T-cell (primary cell): Measurements from ENCODE around the gene PPP1R1C. TPM values are rescaled to one million over a fixed set of nuclear protein-coding genes. Genes with fewer than 3 reads are reported as not detected.

Experiments used
- ATAC-seq, 4 experiments: fragments of 200-7000 bp in 3 of 4; fragments of 150-1000 bp in 1 of 4; cut with Tn5 transposase; replicated peaks in 1 of 4; 1 replicate in 3 of 4; 2 replicates in 1 of 4; pipeline ENCODE4 v1.10.0; 2021; ENCODE audit warnings: moderate library complexity in 3 of 4, mild to moderate bottlenecking in 2 of 4, moderate number of reproducible peaks in 1 of 4
- CTCF ChIA-PET, 2 donors: fragments of 300-600 bp; sonication (Branson Sonifier 250); formaldehyde crosslinking; loops; one replicate each; lab custom pipeline; 2022; ENCODE audit warnings: antibody characterized with exemption in 2 of 2; lab: Charles Lee
- POLR2A ChIA-PET, 2 donors: fragments of 300-600 bp; sonication (Branson Sonifier 250); formaldehyde crosslinking; loops; one replicate each; lab custom pipeline; 2022; ENCODE audit warnings: antibody characterized with exemption in 2 of 2; lab: Charles Lee
- DNase-seq, 35 experiments: peaks; one replicate each; pipeline versions ENCODE4 v3.0.0 to v3.0.0-alpha.2; 2013 to 2023
- H3K27ac ChIP-seq: one replicate; pipeline ENCODE4 v1.5.1; 2013; ENCODE audit warnings: low read length
- H3K27me3 ChIP-seq, 2 experiments: replicated peaks in 1 of 2; 1 replicate in 1 of 2; 2 replicates in 1 of 2; pipeline versions ENCODE4 v1.6.1 to v1.7.0; 2013; ENCODE audit warnings: low read length in 1 of 2, mixed read lengths in 1 of 2; ENCODE audit not compliant: control insufficient read depth in 2 of 2, insufficient read depth in 2 of 2; ENCODE audit errors: extremely low read depth in 1 of 2
- H3K36me3 ChIP-seq, 2 donors: 1 replicate in 1 of 2; 2 replicates in 1 of 2; pipeline versions ENCODE4 v1.6.1 to v1.7.0; 2013; ENCODE audit warnings: low read length in 1 of 2; ENCODE audit not compliant: control insufficient read depth in 2 of 2, insufficient read depth in 1 of 2; ENCODE audit errors: extremely low read depth in 1 of 2
- H3K4me1 ChIP-seq, 2 experiments: 1 replicate in 1 of 2; 2 replicates in 1 of 2; pipeline versions ENCODE4 v1.6.1 to v1.7.0; 2013; ENCODE audit warnings: low read length in 2 of 2, mixed read lengths in 1 of 2; ENCODE audit not compliant: insufficient read depth in 2 of 2, control insufficient read depth in 1 of 2; ENCODE audit errors: extremely low read depth in 1 of 2
- H3K4me3 ChIP-seq, 2 donors: 1 replicate in 1 of 2; 2 replicates in 1 of 2; pipeline versions ENCODE4 v1.5.1 to v1.7.0; 2013; ENCODE audit warnings: mild to moderate bottlenecking in 2 of 2, low read length in 1 of 2, moderate library complexity in 1 of 2; ENCODE audit not compliant: control insufficient read depth in 1 of 2; ENCODE audit errors: extremely low read depth in 1 of 2
- H3K9me3 ChIP-seq: 2 replicates; pipeline ENCODE4 v1.7.0; 2013
- H3K27ac Mint-ChIP-seq, 2 donors: one replicate each; pipeline ENCODE4 v1.8.0; 2020 to 2021; ENCODE audit warnings: mild to moderate bottlenecking in 2 of 2, mixed read lengths in 2 of 2
- H3K27me3 Mint-ChIP-seq, 2 donors: one replicate each; pipeline ENCODE4 v1.8.0; 2021 to 2022; ENCODE audit warnings: mixed read lengths in 2 of 2
- H3K36me3 Mint-ChIP-seq: one replicate; pipeline ENCODE4 v1.8.0; 2021; ENCODE audit warnings: mixed read lengths
- H3K4me1 Mint-ChIP-seq, 3 donors: one replicate each; pipeline ENCODE4 v1.8.0; 2020 to 2022; ENCODE audit warnings: mixed read lengths in 3 of 3, mild to moderate bottlenecking in 1 of 3
- H3K4me3 Mint-ChIP-seq, 3 donors: one replicate each; pipeline ENCODE4 v1.8.0; 2020 to 2022; ENCODE audit warnings: mild to moderate bottlenecking in 3 of 3, mixed read lengths in 3 of 3, moderate library complexity in 3 of 3
- H3K9me3 Mint-ChIP-seq, 3 donors: one replicate each; pipeline ENCODE4 v1.8.0; 2020 to 2022; ENCODE audit warnings: mixed read lengths in 3 of 3
- WGBS: methylation state at CpG from one replicate; pipeline ENCODE4 v1.1.5; 2013; ENCODE audit warnings: missing lambda C conversion rate; ENCODE audit not compliant: insufficient coverage; 5-methylcytosine and 5-hydroxymethylcytosine counted together
- total RNA-seq, 35 experiments: library from RNA in 6 of 35; stranded (reverse) in 6 of 35; fragments of 120-200 nt in 1 of 35; gene quantifications; one replicate each; pipeline versions ENCODE4 v1.2.1 to v1.2.4 and lab custom pipeline; 2013 to 2026

The PPP1R1C gene
- total RNA-seq, 5 donors from 2014 or later (not counting 1 experiment from before 2014, with no cell fraction given): not detected

DNA sequence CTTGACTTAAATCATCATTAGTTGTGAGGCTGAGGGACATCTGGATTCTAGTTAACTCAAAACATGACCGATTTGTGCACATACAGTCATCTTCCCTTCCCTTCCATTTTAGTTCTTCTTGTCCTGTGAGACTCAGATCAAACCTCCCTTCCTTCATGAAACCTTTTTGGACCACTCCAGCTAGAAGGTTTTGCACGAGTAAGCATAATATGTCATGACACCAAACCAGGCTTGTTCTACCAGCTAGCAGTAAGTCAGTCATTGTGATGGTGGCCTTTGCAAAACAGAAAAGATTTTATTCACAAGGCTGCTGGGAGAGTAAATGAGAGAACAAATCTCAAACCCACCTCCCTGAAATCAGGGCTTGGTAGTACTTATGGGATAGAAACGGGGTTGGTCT lies 14.3 kb downstream of the PPP1R1C start:
- H3K9me3 ChIP-seq: no peaks in the 10 kb centered on the region
- no CpG with 5 or more reads among the region's 3 CpGs for WGBS
- H3K27ac ChIP-seq: no peak overlapping the region
- peaks cover 3 to 7% (median 4%) of the 10 kb centered on the region in 3 donors for H3K4me1 Mint-ChIP-seq
- no peaks in the 10 kb centered on the region for H3K9me3 Mint-ChIP-seq
- no peak overlapping the region for H3K4me3 ChIP-seq
- POLR2A ChIA-PET: no interaction called here
- peaks cover 0 to 4% of the 10 kb centered on the region in 2 donors for H3K27me3 Mint-ChIP-seq
- H3K27ac Mint-ChIP-seq: no peak overlapping the region
- DNase-seq (no peak), ATAC-seq (no peak)
- H3K4me3 Mint-ChIP-seq: no peak overlapping the region
- no peaks in the 10 kb centered on the region for H3K36me3 Mint-ChIP-seq
- CTCF ChIA-PET: no interaction called here
- H3K4me1 ChIP-seq: peaks cover 0 to 2% of the 10 kb centered on the region in 2 experiments
- no peaks in the 10 kb centered on the region for H3K36me3 ChIP-seq
- no peaks in the 10 kb centered on the region for H3K27me3 ChIP-seq

DNA sequence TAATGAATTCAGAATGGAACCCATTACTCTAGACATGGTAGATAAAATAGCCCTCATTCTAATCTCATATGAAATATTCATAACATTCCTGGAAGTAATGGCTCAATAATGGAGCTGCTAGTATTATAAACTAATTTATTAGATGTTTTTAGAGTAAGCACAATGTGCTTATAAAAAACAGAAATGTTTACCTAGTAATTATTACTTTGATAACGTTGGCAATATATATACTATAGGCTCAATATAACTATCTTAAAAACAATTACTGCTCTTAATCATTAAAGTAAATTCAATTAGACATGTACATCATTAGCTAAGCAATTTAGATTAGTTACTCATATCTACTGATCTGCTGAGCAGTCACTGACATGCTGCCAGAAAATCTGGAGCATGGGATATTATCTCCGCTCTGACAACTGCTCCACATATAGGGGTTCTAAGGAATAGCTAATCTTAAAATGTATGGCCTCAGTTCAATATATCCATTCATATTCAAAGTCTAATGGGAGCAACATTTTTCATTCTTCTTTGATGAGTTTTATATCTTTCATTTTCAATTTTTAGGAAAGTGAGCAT lies 19.4 kb downstream of the PPP1R1C start:
- Mint-ChIP-seq H3K27me3 (no peaks in the 10 kb centered on the region), H3K4me3 (no peak overlapping the region), H3K36me3 (no peaks in the 10 kb centered on the region), H3K27ac (no peak overlapping the region), H3K4me1 (no peaks in the 10 kb centered on the region), H3K9me3 (peaks cover 0 to 9% (median 0%) of the 10 kb centered on the region in 3 donors)
- ATAC-seq (no peak), DNase-seq (no peak)
- POLR2A ChIA-PET: interaction anchor here in 1 of 2 donors (0.6 kb wide), 1 partner anchor 44 kb away, joined by 5 read pairs; no protein-coding TSS in a partner anchor
- no peak overlapping the region for H3K27ac ChIP-seq
- CTCF ChIA-PET: no interaction called here
- H3K36me3 ChIP-seq: no peaks in the 10 kb centered on the region
- no peaks in the 10 kb centered on the region for H3K4me1 ChIP-seq
- no peaks in the 10 kb centered on the region for H3K9me3 ChIP-seq
- no peaks in the 10 kb centered on the region for H3K27me3 ChIP-seq
- no CpG with 5 or more reads among the region's 2 CpGs for WGBS
- no peak overlapping the region for H3K4me3 ChIP-seq

DNA sequence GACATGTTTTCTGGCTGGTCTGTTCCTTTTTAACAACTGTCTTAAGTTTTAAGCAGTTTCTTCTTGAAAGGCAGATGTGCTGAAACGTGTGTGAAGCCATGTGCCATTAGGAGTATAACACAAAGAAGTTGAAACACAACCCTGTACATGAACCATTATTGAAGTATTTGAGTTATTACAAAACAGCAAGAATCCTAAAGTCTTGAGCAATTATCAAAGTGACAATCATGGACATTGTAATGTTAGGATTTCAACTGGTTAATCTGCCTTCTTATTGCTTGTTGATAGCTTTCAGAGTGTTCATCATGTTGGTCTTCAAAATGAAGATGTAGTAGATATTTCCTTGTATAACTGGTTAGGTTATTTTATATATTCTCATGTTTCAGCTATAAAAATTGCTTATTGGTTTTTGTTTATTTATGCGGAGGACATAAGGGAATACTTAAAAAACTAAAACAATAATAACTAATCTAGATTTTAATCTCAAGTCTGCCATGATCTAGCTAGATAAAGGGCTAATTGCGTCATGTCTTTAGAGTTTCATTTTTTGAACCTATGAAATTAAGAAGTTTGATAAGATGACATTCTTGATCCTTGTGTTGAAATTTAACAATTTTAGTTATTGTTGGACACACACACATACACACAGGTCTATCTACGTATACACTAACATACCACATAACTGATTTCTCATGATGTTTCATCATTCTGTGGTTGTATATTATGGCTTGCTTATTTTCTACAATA lies 21.1 kb downstream of the PPP1R1C start:
- Mint-ChIP-seq H3K27ac (no peak overlapping the region), H3K36me3 (no peaks in the 10 kb centered on the region), H3K4me1 (no peaks in the 10 kb centered on the region), H3K4me3 (no peak overlapping the region), H3K27me3 (no peaks in the 10 kb centered on the region), H3K9me3 (peaks cover 0 to 9% (median 4%) of the 10 kb centered on the region in 3 donors)
- Histone ChIP-seq H3K27ac (no peak overlapping the region), H3K4me3 (no peak overlapping the region), H3K4me1 (no peaks in the 10 kb centered on the region), H3K27me3 (no peaks in the 10 kb centered on the region), H3K36me3 (no peaks in the 10 kb centered on the region), H3K9me3 (no peaks in the 10 kb centered on the region)
- DNase-seq (no peak), ATAC-seq (no peak)
- POLR2A ChIA-PET: no interaction called here
- no CpG with 5 or more reads among the region's 4 CpGs for WGBS
- CTCF ChIA-PET: no interaction called here

DNA sequence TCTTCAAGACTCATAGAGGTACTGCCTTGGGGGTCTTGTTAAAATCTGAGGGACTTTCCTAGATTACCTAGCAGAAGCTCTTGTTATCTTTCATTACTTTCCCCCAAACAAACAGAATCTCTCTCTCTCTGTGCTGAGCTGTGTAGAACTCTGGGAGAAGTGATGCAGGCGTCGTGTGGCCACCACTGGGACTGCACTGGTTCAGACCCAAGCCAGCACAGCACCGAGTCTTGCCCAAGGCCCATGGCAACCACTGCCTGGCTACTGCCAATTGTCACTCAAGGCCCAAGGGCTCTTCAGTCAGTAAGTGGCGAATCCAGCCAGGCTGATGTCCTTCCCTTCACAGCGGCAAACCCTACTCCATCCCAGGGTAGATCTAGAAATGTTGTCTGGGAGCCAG lies 28.6 kb downstream of the PPP1R1C start:
- Mint-ChIP-seq H3K4me1 (no peaks in the 10 kb centered on the region), H3K27me3 (peaks cover 0 to 3% of the 10 kb centered on the region in 2 donors), H3K36me3 (no peaks in the 10 kb centered on the region), H3K27ac (no peak overlapping the region), H3K4me3 (no peak overlapping the region), H3K9me3 (peaks cover 11 to 33% (median 17%) of the 10 kb centered on the region in 3 donors)
- ATAC-seq (no peak), DNase-seq (no peak)
- H3K36me3 ChIP-seq: no peaks in the 10 kb centered on the region
- POLR2A ChIA-PET: no interaction called here
- CTCF ChIA-PET: no interaction called here
- WGBS: 83% methylated on average over 4 of the region's 5 CpGs
- H3K4me1 ChIP-seq: no peaks in the 10 kb centered on the region
- no peaks in the 10 kb centered on the region for H3K9me3 ChIP-seq
- no peak overlapping the region for H3K27ac ChIP-seq
- no peak overlapping the region for H3K4me3 ChIP-seq
- peaks cover 0 to 5% of the 10 kb centered on the region in 2 experiments for H3K27me3 ChIP-seq

DNA sequence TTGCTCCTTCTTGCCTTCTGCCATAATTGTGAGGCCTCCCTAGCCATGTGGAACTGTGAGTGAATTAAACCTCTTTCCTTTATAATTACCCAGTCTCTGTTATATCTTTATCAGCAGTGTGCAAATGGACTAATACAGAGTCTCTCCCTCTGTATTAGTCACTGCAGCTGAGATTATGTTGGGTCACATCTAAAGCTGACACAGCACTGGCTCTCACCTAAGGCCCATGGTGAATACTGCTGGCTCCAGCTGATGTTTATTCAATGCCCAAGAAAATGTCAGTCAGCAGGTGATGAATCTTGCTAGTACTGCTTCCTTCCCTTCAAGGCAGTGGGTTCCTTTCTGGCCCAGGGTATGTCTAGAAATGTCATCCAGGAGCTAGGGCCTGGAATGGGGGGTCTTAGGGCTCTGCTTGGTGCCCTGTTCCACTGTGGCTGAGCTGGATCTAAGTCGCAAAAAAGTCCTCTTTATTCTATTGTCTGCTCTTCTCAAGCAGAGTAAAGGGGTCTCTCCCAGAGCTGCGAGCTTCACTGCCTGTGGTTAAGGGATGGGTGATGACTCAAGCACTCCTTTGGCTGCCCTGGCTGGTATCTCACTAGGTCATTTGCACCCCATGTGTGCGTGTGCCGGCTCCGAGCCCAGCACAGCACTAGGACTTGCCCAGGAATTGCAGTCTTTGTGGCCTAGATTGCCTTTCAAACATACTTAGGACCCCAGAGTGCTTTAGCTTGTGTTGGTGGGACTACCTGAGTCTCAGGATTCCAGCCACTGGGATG lies 29.9 kb downstream of the PPP1R1C start:
- H3K36me3 ChIP-seq: no peaks in the 10 kb centered on the region
- ChIA-PET POLR2A (no interaction called here), CTCF (no interaction called here)
- H3K4me3 ChIP-seq: no peak overlapping the region
- DNase-seq (no peak), ATAC-seq (no peak)
- no peaks in the 10 kb centered on the region for H3K9me3 ChIP-seq
- no CpG with 5 or more reads among the region's 5 CpGs for WGBS
- Mint-ChIP-seq H3K9me3 (peaks cover 7 to 33% (median 17%) of the 10 kb centered on the region in 3 donors), H3K4me3 (no peak overlapping the region), H3K27ac (no peak overlapping the region), H3K4me1 (no peaks in the 10 kb centered on the region), H3K36me3 (no peaks in the 10 kb centered on the region), H3K27me3 (peaks cover 0 to 3% of the 10 kb centered on the region in 2 donors)
- no peak overlapping the region for H3K27ac ChIP-seq
- no peaks in the 10 kb centered on the region for H3K4me1 ChIP-seq
- H3K27me3 ChIP-seq: peaks cover 0 to 5% of the 10 kb centered on the region in 2 experiments

DNA sequence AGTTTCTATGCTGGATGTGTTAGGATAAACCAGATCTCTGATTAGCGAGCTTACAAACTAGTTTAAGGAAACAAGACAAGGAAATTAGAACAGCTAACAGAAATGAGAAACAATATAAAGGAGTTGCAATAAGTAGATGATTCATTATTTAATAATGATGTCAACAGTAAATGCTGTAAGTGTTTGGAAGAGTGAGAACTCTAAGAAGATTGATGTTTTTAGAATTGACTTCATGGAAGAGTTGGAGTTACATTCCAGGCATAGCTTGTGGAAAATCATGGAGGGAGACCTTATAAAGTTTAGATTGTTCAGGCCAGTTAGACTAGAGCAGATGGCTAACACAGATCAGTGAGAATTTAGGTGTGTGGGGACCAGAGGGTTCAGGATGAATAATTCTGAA lies 32.6 kb downstream of the PPP1R1C start:
- Mint-ChIP-seq H3K9me3 (peaks cover 7 to 27% (median 21%) of the 10 kb centered on the region in 3 donors), H3K27me3 (peaks cover 0 to 3% of the 10 kb centered on the region in 2 donors), H3K4me3 (no peak overlapping the region), H3K27ac (no peak overlapping the region), H3K36me3 (no peaks in the 10 kb centered on the region), H3K4me1 (no peaks in the 10 kb centered on the region)
- CTCF ChIA-PET: no interaction called here
- ATAC-seq (no peak), DNase-seq (no peak)
- POLR2A ChIA-PET: no interaction called here
- Histone ChIP-seq H3K27me3 (peaks cover 0 to 5% of the 10 kb centered on the region in 2 experiments), H3K9me3 (no peaks in the 10 kb centered on the region), H3K36me3 (no peaks in the 10 kb centered on the region), H3K27ac (no peak overlapping the region), H3K4me3 (no peak overlapping the region), H3K4me1 (no peaks in the 10 kb centered on the region)
- WGBS: 83% methylated on average over 1 of the region's 1 CpG
